ENCODE measurements around the gene DLX4.

DNA sequence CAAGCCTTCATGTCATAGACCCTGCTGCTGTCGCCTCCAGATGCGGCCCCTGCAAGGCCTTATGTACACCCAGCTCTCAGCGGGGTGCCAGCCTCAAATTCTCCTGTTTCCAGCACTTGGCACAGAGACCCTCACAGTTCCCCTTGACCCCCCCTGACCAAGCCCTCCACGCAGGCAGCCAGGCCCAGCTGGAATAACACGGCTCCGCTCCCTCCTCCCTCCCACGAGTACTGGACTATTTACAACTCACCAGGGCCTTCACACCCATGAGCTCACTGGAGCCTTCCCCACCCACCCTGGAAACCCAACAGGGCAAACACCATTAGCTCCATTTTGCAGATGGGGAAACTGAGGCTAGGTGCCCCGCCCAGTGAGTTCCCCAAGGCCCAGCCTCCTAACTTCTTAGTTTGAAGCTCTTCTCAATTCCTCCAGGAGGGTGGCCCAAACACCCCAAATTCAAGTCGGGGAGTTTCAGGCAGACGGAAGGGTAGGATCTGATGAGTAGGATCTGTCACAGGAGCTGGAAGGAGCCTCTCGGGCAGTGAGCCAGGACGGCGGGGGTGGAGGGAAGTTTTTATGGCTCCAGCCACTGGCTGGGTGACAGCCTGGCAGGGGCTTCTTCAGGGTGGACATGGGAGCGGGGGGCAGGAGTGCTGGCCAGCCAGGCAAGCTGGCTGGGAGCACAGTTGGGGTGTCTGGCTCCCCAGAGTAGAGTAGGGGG lies 17.5 kb upstream of the DLX4 start:
- TF ChIP-seq, protein P1, sequence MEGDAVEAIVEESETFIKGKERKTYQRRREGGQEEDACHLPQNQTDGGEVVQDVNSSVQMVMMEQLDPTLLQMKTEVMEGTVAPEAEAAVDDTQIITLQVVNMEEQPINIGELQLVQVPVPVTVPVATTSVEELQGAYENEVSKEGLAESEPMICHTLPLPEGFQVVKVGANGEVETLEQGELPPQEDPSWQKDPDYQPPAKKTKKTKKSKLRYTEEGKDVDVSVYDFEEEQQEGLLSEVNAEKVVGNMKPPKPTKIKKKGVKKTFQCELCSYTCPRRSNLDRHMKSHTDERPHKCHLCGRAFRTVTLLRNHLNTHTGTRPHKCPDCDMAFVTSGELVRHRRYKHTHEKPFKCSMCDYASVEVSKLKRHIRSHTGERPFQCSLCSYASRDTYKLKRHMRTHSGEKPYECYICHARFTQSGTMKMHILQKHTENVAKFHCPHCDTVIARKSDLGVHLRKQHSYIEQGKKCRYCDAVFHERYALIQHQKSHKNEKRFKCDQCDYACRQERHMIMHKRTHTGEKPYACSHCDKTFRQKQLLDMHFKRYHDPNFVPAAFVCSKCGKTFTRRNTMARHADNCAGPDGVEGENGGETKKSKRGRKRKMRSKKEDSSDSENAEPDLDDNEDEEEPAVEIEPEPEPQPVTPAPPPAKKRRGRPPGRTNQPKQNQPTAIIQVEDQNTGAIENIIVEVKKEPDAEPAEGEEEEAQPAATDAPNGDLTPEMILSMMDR (IDR thresholded peaks at IDR 0.05; ENCODE audit: borderline replicate concordance, extremely low read depth, low read length, poor library complexity, severe bottlenecking): no peak
- TF ChIP-seq EZH2 (IDR thresholded peaks at IDR 0.05; ENCODE audit: borderline replicate concordance, low read depth, low read length, severe bottlenecking): no peak
